ENCODE measurements around the gene TMEM134. TPM values are rescaled to one million over a fixed set of nuclear protein-coding genes. Genes with fewer than 3 reads are reported as not detected.
"Not testable (repeated sequence)": the region's sequence is repeated elsewhere in the genome, so short reads cannot be mapped to it uniquely, and the experiment has no call there.

Gene TMEM134, protein sequence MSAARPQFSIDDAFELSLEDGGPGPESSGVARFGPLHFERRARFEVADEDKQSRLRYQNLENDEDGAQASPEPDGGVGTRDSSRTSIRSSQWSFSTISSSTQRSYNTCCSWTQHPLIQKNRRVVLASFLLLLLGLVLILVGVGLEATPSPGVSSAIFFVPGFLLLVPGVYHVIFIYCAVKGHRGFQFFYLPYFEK
- 49.6 TPM for polyA plus RNA-seq (2012; ENCODE audit: low read depth, missing spikeins)

DNA sequence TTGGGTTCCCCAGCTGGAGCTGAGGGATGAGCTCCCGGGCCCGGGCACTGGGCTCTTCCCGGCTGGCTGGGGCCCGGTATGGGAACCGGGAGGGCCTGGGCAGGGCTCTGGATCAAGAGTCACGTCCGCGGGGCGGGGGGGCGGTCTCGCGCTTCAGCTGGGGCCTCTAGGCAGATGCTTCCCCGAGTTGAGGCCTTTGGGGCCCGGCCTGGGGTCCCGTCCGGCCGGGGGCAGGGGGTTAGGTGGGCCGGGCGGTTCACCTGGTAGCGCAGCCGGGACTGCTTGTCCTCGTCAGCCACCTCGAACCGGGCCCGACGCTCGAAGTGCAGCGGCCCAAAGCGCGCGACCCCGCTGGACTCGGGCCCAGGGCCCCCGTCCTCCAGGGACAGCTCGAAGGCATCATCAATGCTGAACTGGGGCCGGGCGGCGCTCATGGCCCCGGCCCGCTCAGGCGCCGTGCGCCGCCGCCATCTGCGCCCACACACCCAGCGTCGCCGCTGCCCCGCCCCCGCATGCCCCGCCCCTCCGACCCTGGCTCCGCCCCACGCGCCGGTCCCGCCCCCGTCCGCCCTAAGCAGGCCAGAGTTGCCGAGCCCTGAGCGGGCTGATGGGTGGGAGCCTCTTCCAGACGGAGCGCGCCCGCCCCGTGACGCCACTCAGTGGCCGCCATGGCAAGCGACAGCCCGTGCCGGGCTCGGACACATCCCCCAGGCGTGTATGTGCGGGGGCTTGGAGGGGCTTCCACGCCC lies at the start of gene TMEM134:
TMEM134 (minus strand) TSS at position 493 of the 749 bp plus-strand sequence; CDS start at position 434, 59 bp downstream.
- peak; percentile 94 for DNase-seq (ENCODE audit: insufficient read length, low spot score)
- peak; percentile 92 for FAIRE-seq
- TF ChIP-seq TAF1 (IDR thresholded peaks at IDR 0.05; ENCODE audit: low read depth, low read length) (no peak; the same call in 1 of the 2 replicates), SPI1 (IDR thresholded peaks at IDR 0.05; ENCODE audit: low read depth, low read length) (no peak), PAX5 (IDR thresholded peaks at IDR 0.05; ENCODE audit: insufficient read depth, low read length, severe bottlenecking) (no peak), POLR2A (IDR thresholded peaks at IDR 0.05; ENCODE audit: low read depth, low read length) (peak; percentile 81), POLR2AphosphoS5 (IDR thresholded peaks at IDR 0.05; ENCODE audit: low read depth, low read length) (peak; percentile 47; the same call in 1 of the 2 replicates), POU2F2 (IDR thresholded peaks at IDR 0.05; ENCODE audit: low read depth, low read length) (0 out of 2 replicates have a peak, but pooled peaks have one; percentile 6)

DNA sequence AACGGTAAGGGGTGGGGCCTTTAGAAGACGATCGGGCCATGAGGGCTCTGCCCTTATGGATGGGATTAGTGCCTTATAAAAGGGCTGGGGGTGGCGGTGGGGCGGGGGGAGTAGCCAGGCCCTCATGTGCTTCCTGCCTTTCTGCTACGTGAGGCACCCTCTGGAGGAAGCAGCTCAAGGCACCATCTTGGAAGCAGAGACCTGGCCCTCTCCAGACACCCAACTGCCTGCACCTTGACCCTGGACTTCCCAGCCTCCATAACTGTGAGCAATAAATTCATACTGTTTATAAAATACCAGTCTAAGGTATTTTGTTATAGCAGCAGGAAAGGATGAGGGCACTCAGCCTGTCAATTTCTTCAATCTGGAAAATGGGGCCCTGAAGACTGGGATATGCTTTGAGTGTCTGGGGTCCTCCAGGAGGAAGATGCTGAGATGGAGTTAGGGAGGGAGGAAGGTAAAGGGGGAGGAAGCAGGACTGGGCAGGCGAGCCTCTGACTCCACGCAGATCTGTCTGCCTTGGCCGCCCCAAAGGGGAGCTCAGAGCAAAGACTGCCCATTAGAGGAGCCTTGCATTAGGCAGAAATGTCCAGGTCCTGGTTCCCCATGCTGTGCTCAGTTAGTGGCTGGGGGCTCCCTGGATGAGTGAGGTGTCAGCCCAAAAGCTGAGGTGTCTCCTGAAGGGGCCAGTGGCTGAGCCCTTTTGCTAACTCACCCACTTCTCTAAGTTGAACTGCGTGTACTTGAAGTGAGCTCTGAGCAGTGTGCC lies 48.9 kb upstream of the TMEM134 start:
- FAIRE-seq (no peak), DNase-seq (ENCODE audit: insufficient read length, low spot score) (no peak)
- TF ChIP-seq POLR2A (IDR thresholded peaks at IDR 0.05; ENCODE audit: low read depth, low read length) (no peak), POU2F2 (IDR thresholded peaks at IDR 0.05; ENCODE audit: low read depth, low read length) (no peak), SPI1 (IDR thresholded peaks at IDR 0.05; ENCODE audit: low read depth, low read length) (no peak), POLR2AphosphoS5 (IDR thresholded peaks at IDR 0.05; ENCODE audit: low read depth, low read length) (no peak)

DNA sequence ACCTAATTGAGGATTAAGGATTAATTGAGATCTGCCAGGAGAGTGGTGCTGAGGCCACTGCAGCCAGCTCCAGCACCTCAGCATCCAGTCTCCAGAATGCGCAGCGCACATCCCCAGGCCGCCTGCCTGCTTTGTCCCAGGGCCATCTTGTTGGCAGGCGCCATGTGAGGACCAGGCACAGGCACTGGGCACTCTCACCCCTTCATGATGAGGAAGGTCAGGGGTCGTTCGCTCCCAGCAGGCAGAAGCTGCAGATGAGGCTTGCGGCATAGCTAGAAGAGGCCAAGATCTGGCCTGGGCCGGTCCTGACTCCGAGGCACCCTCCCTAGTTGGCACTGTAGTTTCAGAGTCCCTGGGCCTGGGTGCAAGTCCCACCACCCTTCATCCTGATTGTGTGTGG lies 47.8 kb upstream of the TMEM134 start:
- no peak for FAIRE-seq
- TF ChIP-seq POLR2AphosphoS5 (IDR thresholded peaks at IDR 0.05; ENCODE audit: low read depth, low read length), result no peak
- TF ChIP-seq SPI1 (IDR thresholded peaks at IDR 0.05; ENCODE audit: low read depth, low read length), result no peak
- no peak for TF ChIP-seq POLR2A (IDR thresholded peaks at IDR 0.05; ENCODE audit: low read depth, low read length)
- no peak for TF ChIP-seq POU2F2 (IDR thresholded peaks at IDR 0.05; ENCODE audit: low read depth, low read length)
- TF ChIP-seq TAF1 (IDR thresholded peaks at IDR 0.05; ENCODE audit: low read depth, low read length), result no peak
- DNase-seq (ENCODE audit: insufficient read length, low spot score), result no peak

DNA sequence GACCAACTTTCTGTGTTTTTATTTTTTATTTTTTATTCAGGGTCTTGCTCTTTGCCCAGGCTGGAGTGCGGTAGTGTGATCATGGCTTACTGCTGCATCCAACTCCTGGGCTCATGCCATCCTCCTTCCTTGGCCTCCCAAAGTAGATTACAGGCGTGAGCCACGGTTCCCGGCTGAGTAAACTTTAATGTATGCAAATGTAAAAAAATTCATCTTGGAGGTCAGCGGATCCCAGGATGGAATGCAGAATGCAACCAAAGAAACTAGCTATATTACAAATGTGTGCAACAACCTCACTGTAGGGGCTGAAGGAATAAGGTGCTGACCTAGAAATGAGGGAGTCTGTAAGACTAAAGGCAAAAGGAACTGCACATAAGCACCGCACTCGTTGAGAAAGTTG lies 45.1 kb upstream of the TMEM134 start:
- TF ChIP-seq POLR2A (IDR thresholded peaks at IDR 0.05; ENCODE audit: low read depth, low read length) (no peak), POLR2AphosphoS5 (IDR thresholded peaks at IDR 0.05; ENCODE audit: low read depth, low read length) (no peak), PAX5 (IDR thresholded peaks at IDR 0.05; ENCODE audit: insufficient read depth, low read length, severe bottlenecking) (no peak), POU2F2 (IDR thresholded peaks at IDR 0.05; ENCODE audit: low read depth, low read length) (no peak)
- FAIRE-seq (no peak), DNase-seq (ENCODE audit: insufficient read length, low spot score) (no peak)

GRCh38 chr11:67511558-67511957 lies 42.5 kb upstream of the TMEM134 start:
- not testable (repeated sequence) for FAIRE-seq; DNase-seq (ENCODE audit: insufficient read length, low spot score)

GRCh38 chr11:67510023-67510345 lies 40.9 kb upstream of the TMEM134 start:
- DNase-seq (ENCODE audit: insufficient read length, low spot score) (no peak), FAIRE-seq (no peak)
- no peak for TF ChIP-seq POLR2A (IDR thresholded peaks at IDR 0.05; ENCODE audit: low read depth, low read length)

DNA sequence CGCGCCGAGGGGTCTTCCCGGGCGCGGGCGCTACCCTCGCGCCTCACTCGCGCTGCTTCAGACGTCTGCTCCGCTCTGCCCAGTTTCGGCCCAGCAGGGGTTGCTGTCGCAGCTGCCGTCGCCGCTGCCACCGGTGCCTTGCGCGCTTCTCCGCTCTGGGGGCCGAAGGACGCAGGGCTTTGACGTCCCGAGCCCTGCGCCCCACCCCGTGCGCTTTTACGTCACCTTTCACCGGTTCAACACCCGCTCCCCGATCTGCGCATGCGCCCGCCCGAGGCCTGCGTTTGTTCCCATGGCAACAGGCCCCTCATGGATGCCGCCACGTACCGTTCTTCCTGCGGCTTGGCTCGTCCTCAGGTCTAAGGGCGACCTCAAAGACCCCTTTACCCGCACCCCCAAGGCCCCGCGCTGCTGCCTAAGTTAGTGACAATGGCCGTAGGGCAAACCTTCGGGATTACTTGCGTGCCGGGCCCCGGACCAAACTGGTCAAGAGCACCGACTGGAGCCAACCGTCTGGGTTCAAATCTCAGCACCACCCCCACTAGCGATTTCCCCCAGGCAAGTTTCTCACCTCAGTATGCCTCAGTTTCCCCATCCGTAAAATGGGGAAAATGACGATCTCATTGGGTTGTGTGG lies 39.6 kb upstream of the TMEM134 start:
- DNase-seq (ENCODE audit: insufficient read length, low spot score) (peak; percentile 97), FAIRE-seq (peak; percentile 99)

DNA sequence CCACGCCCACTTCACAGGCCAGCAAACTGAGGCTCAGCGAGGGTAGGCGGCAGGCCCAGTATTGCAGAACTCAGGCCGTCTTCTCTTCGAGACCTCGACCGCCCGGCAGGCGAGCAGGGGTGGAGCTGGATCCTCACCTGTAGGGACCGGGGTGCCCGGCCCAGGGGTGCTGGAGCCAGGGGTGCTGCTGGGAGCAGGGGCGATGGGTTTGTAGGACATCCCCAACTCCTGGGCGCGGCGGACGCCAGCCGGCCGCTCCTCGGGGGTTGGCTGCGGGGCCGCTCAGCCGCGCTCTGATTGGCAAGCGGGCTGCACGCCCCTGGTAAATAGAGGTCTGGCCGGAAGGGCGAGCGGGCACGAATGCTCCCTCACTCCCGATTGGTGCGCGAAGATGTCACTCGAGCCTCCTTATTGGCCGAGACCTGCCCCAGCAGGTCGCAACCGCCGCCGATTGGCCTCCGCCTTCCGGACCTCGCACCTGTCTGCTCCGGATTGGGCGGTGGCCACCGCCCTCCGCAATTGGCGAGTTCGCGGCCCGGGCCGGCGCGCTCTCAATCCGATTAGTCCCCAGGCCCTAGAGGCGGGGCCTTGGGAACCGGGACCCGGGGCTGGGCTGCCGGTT lies 38.9 kb upstream of the TMEM134 start, which contains the start of gene CDK2AP2:
CDK2AP2 (minus strand) TSS at position 299 of the 622 bp plus-strand sequence; CDS start at position 219, 80 bp downstream.
- TF ChIP-seq POLR2A (IDR thresholded peaks at IDR 0.05; ENCODE audit: low read depth, low read length) (peak; percentile 44; the same call in 1 of the 2 replicates), POU2F2 (IDR thresholded peaks at IDR 0.05; ENCODE audit: low read depth, low read length) (no peak), TAF1 (IDR thresholded peaks at IDR 0.05; ENCODE audit: low read depth, low read length) (no peak), SPI1 (IDR thresholded peaks at IDR 0.05; ENCODE audit: low read depth, low read length) (no peak), POLR2AphosphoS5 (IDR thresholded peaks at IDR 0.05; ENCODE audit: low read depth, low read length) (no peak), PAX5 (IDR thresholded peaks at IDR 0.05; ENCODE audit: insufficient read depth, low read length, severe bottlenecking) (no peak)
- FAIRE-seq (no peak), DNase-seq (ENCODE audit: insufficient read length, low spot score) (peak; percentile 98)

More for the DNA sequence above, 39.6 kb upstream of the TMEM134 start:
- TF ChIP-seq POLR2A (IDR thresholded peaks at IDR 0.05; ENCODE audit: low read depth, low read length) (no peak), TAF1 (IDR thresholded peaks at IDR 0.05; ENCODE audit: low read depth, low read length) (no peak), POU2F2 (IDR thresholded peaks at IDR 0.05; ENCODE audit: low read depth, low read length) (no peak), POLR2AphosphoS5 (IDR thresholded peaks at IDR 0.05; ENCODE audit: low read depth, low read length) (peak; percentile 30; the same call in 1 of the 2 replicates), SPI1 (IDR thresholded peaks at IDR 0.05; ENCODE audit: low read depth, low read length) (no peak), PAX5 (IDR thresholded peaks at IDR 0.05; ENCODE audit: insufficient read depth, low read length, severe bottlenecking) (no peak)

DNA sequence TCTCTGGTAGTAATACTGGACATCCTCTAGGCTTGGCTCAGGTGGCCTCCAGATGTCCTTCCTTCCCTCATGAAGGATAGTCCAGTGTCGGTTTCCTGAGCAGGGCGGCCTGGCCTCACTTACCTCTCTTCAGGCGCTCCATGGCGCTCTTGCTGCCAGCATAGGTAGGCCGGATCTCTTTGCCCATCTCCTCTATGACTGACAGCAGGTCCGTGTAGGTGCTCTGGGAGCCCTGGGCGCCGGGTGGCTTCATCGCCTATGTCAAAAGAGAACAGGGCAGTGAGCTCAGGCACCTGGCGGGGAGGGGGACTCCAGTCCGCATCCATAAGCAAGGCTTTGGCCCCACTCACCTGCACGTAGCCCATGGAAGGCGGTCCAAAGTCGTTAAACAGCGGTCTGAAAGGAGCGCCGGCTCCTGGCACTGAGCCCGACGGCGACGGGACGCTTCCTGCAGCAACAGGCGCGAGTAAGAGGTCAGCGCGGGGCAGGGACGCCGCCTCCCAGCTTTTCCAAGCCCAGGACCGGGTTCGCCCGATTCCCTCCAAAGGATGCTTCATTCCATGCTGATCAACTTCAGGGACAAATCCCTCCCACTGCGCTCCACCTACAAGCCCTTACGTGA lies 38.3 kb upstream of the TMEM134 start:
- DNase-seq (ENCODE audit: insufficient read length, low spot score) (no peak), FAIRE-seq (no peak)
- TF ChIP-seq SPI1 (IDR thresholded peaks at IDR 0.05; ENCODE audit: low read depth, low read length), result no peak
